SH-SY5Y (cell line): ENCODE measurements around the gene TOR1B.

ENCODE experiments used
- GATA2 ChIP-seq: IDR thresholded peaks from 2 replicates; pipeline ENCODE4 v1.6.1; 2011; ENCODE audit warnings: mild to moderate bottlenecking, low read depth, low read length
- GATA3 ChIP-seq: IDR thresholded peaks from 2 replicates; pipeline ENCODE4 v1.6.1; 2011; ENCODE audit warnings: low read depth, mild to moderate bottlenecking, low read length, moderate library complexity

- no peak for TF ChIP-seq GATA2
- TF ChIP-seq GATA3: no peak
Measured at GRCh38 chr9:129823542-129823934, 20.6 kb downstream of the TOR1B start.
